ENCODE results near the gene C1orf116.

The C1orf116 gene

DNA sequence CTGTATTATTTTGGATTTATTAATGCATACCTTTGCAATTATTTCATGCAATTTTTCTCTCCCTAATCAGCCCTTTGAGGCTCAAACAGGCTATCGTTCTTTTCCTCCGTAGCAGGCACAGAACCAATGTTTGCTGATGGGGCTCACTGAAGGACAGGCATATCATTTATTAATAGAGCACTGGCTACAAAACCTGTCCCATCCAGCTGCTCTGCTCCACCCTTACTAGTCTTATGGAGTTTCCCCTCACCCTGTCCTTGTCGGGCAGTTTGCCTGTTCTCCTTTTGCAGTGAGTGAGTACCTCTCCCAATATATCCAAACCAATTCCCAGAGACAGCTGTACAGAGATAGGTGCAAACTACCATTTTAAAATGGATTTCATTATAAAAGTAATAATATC lies 45.7 kb downstream of the C1orf116 start:
- no peak for TF ChIP-seq CTCF (conservative IDR thresholded peaks at IDR 0.05; ENCODE audit: control insufficient read depth, insufficient read depth, low read depth, low read length)
- DNase-seq (ENCODE audit: low read depth): no peak
- no peak overlapping the region for H3K4me3 ChIP-seq (ENCODE audit: control insufficient read depth, low read depth, low read length)

DNA sequence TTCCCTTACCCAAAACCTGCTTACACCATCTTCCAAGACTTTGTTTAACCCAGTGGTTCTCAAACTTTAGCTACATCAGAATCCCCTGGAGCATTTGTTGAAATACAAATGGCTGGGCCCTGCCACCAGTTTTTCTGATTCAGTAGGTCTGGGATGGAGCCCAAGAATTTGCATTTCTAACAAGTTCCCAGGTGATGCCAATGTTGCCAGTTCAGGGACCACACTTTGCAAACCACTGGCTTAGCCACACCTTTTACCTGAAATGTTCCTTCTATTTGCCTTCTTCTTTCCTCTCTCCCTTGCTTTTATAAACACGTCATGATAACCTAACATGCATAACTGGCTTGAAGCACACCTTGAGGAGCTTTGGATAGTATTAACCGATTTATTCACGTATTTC lies 46.2 kb downstream of the C1orf116 start:
- H3K4me3 ChIP-seq (ENCODE audit: control insufficient read depth, low read depth, low read length): no peak overlapping the region
- DNase-seq (ENCODE audit: low read depth): no peak

DNA sequence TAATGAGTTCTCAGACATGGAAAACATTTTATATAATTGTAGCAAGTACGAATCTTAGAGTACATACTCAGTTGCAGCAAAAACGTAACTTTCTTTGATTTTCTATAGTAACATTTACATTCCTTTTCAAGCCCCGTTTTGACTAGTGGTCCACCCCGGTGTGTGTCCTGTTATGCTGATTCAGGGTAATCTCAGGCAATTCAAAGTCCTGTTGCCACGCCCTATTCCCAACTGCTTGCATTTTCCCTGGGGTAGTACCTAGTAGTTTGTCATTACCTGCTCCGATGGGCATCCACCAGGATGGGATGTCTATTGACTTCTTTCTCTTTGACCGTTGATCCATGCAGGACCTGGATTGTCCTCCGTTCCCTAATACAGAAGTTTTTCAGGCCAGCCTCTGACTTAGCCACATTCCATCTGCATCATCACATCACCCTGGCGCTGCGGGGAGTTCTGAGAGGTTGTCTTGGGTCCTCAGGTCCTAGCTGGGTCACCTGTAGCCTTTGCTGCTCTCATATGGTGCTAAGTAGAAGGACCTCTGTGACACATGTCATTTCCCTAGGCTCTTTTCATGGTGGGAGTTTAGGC lies 47.3 kb downstream of the C1orf116 start:
- DNase-seq (ENCODE audit: low read depth): no peak
- no peak for TF ChIP-seq CTCF (conservative IDR thresholded peaks at IDR 0.05; ENCODE audit: control insufficient read depth, insufficient read depth, low read depth, low read length)
- H3K4me3 ChIP-seq (ENCODE audit: control insufficient read depth, low read depth, low read length): no peak overlapping the region

More for the DNA sequence above, 46.2 kb downstream of the C1orf116 start:
- TF ChIP-seq CTCF (conservative IDR thresholded peaks at IDR 0.05; ENCODE audit: control insufficient read depth, insufficient read depth, low read depth, low read length): no peak

GRCh38 chr1:206982216-206982615 lies 50.3 kb downstream of the C1orf116 start:
- TF ChIP-seq CTCF (conservative IDR thresholded peaks at IDR 0.05; ENCODE audit: control insufficient read depth, insufficient read depth, low read depth, low read length): peak; percentile 62
- DNase-seq (ENCODE audit: low read depth): peak; percentile 26
- H3K4me3 ChIP-seq (ENCODE audit: control insufficient read depth, low read depth, low read length): no peak overlapping the region

GRCh38 chr1:206979379-206980043 lies 53.0 kb downstream of the C1orf116 start:
- TF ChIP-seq CTCF (conservative IDR thresholded peaks at IDR 0.05; ENCODE audit: control insufficient read depth, insufficient read depth, low read depth, low read length): peak; percentile 70
- H3K4me3 ChIP-seq (ENCODE audit: control insufficient read depth, low read depth, low read length): no peak overlapping the region
- DNase-seq (ENCODE audit: low read depth): peak; percentile 40

- no peak overlapping the region for H3K4me3 ChIP-seq (ENCODE audit: control insufficient read depth, low read depth, low read length)
- DNase-seq (ENCODE audit: low read depth): no peak
- no peak for TF ChIP-seq CTCF (conservative IDR thresholded peaks at IDR 0.05; ENCODE audit: control insufficient read depth, insufficient read depth, low read depth, low read length)
Measured at GRCh38 chr1:206978259-206978658, 54.3 kb downstream of the C1orf116 start.
